GM21737 (cell line): Measurements from ENCODE around the gene IFITM10.
"Not testable (repeated sequence)": the region's sequence is repeated elsewhere in the genome, so short reads cannot be mapped to it uniquely, and the experiment has no call there.

ENCODE experiments used
- ATAC-seq: cut with Tn5 transposase; IDR thresholded peaks from one replicate; pipeline ENCODE4 v1.9.1; 2021; ENCODE audit warnings: mild to moderate bottlenecking, moderate library complexity; ENCODE audit not compliant: unreplicated experiment

IFITM10 gene

DNA sequence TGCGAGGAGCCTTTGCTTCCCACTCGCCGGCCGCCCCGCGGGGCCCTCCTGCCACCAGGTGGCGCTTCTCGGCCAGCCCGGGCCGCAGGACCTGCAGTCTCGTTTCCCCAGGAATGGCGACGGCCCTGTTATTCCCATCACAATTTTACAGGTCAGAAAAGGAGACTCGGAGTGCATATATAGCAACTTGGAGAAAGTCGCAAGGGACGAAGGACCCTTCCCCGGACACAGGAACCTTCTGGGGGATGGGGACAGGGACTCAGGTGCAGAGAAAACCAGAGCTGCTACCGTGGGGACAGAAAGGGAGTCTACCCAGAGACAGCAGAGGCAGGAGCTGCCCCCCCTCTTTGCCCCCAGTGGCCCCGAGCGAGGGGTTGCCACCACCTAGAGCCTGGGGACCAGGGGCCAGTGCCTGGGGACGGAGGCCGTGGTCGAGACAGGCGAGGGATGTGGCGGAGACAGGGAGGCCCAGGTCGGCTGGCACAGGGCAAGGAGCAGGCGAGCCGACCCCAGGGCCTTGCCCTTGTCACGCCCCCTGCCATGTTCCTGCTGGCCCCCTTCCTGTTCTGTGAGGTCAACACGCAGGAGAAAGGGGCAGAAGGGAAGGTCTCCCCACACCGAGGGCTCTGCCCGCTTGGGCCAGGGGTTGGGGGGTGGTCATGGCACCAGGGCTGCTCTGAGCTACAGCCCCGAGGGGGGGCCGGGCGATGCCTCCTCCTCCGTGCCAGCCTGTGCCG lies 56.9 kb downstream of the IFITM10 start:
- no peak for ATAC-seq

DNA sequence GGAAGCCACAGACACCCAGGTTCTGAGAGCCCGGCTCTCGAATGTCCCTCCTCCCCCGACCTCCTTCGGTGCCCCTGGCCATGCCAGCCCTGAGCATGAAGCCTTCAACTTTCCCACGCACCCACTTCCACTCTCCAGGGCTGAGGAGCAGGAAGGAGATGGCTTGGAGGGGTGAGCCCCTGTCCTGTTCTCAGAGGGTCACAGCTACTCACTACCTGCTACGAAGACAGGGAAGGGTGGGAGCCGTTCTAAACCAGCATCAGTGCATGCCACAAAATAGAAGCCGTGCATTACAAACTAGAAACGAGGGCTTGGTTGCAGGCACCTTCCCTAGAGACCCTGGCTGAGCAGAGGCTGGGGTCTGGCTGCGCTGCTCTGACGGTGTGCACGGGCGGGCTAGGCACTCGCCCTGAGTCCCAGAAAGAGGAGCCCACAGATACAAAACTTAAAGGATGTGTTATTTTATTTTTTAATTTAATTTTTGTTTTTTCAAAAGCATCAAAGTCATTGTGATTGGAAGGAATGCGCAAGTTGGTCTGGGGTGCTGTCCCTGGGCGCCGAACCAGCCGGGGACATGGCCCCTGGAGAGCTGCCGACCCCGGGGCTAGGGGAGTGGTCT lies 57.6 kb downstream of the IFITM10 start:
- ATAC-seq, result no peak

DNA sequence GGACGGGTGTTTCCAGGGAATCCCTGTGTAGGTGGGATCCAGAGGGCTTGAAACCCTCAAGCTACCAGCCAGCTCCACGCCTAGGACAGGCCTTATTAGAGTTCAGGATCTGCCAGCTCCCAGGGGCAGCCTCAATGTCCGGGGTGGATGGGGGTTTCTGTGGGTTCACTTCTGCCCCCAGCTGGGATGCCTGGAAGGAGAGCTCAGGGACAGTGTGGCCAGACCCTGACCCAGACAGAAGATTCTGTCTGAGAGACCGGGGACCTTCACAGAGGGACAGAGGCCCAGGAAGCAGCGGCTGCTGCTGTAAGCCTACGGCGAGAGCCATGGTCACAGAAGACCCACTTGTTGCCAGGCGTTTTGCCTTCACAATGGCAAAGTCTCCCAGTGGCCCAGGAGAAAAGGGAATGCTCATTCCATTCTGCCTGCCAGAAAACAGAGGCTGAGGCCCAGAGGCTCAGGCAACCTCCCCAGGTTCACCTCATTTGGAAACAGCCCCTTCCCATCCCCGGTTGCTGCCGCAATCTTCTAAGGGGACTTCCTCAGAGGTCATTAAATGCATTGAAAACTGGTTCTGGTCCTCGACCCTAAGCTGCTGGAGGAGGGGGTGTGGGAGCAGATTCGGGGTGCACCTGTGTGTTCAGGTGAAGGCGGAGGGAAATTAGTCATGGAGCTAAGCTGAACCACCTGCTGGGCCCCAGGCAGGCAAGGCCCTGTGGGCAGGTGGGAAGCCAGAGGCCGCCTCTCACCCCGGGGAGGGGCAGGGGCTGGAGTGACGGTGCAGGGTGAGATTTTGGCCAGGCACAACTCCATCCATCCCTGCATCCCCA lies 58.3 kb downstream of the IFITM10 start:
- ATAC-seq, result no peak

DNA sequence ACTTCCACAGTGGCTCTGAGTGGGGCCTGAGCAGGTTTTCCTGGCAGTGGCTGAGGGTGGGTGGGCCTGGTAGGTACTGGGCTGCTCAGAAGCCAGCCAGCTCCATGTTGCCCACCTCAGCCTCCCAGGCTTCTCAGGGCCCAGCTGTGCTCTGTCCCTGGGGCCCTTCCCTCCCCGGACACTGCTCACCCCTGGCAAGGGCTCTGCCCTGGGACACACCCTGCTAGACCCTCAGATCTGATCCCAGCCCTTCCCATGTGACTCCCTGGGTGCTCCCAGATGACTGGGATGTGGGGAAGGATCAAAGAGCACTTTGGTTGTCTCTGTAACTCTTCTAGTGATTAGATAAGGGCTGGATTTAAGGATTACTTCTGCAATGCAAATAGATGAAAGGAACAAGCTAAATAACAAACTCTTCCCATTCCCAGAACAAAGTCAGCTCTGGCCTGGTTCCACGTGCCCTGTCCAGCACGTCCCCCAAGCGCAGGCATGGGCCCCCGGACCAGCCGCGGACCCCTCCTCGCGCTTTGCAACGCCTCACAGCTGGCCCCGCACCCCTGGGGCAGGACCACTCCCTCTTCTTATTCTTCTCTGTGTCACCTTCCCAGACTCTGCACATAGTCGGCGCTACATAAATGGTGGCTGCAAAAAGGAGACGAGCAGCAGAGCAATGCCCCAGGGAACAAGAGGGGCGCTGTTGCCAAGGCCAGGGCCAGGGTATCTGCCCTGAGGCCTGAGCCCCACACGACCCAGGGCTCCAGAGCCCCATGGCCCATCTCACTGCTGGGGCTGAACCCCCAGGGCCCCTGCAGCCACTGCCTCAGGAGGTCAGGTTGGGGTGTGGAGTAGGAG lies 59.1 kb downstream of the IFITM10 start:
- ATAC-seq, result no peak

DNA sequence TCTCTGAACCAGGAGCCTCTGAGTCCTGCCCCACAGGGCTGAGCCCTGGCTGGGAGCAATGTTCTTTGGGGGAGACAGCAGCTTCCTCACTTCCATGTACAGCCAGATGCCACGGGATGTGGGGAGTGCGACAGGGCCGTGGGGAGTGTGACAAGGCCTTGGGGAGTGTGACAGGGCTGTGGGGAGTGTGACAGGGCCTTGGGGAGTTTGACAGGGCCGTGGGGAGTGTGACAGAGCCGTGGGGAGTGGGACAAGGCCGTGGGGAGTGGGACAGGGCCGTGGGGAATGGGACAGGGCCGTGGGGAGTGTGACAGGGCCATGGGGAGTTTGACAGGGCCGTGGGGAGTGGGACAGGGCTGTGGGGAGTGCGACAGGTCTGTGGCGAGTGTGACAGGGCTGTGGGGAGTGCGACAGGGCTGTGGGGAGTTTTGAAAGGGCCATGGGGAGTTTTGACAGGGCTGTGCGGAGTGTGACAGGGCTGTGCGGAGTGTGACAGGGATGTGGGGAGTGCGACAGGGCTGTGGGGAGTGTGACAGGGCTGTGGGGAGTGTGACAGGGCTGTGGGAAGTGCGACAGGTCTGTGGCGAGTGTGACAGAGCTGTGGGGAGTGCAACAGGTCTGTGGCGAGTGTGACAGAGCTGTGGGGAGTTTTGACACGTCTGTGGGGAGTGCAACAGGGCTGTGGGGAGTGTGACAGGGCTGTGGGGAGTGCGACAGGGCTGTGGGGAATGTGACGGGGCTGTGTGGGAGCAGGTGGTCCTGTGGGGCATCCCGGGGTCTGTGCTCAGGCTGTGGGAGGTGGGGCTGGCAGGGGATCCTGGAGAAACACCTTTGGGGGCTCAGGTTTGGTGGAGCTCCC lies 60.0 kb downstream of the IFITM10 start:
- ATAC-seq, result no peak

DNA sequence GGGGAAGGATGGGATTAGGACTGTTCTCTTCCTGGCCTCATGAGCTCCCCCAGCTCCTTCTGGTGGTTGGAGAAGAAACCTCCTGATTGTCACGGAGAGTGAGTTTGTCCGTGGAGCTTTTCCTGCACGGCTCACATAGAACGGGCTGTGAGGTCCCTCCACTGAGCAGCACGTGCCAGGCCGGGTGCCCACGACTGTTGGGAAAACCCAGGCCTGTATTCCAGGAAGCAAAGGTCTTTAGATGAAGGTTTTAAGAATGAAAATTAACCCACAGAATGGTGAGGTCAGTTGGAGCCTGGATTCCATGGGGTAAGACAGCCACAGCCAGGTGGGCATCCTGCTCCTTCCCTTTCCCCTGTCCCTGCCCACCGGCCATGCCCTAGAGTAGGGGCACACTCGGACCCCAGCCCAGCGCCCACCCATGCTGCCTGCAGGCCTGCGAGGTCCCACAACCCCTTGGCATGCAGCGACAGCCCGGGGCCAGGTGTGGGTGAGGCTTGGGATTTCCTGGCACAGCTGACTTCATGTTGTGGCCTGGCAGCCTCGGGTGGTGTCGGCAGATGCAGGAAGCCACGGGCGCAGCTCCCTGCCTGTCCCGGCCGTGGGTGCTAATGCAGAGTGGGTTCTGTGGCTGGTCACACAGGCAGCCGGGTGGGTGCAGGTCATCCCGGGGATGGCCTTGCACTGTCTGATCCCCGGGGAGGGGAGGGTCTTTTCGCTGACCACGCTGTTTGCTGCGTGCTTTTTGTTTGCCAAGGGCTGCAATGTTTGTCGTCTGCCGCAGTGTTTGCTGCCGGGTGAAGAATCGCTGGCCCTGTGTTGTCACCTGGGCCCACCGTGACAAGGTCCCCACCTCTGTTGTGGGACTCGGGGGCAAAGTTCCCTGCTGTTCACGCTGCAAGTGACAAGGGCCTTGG lies 60.9 kb downstream of the IFITM10 start:
- ATAC-seq, result not testable (repeated sequence)

DNA sequence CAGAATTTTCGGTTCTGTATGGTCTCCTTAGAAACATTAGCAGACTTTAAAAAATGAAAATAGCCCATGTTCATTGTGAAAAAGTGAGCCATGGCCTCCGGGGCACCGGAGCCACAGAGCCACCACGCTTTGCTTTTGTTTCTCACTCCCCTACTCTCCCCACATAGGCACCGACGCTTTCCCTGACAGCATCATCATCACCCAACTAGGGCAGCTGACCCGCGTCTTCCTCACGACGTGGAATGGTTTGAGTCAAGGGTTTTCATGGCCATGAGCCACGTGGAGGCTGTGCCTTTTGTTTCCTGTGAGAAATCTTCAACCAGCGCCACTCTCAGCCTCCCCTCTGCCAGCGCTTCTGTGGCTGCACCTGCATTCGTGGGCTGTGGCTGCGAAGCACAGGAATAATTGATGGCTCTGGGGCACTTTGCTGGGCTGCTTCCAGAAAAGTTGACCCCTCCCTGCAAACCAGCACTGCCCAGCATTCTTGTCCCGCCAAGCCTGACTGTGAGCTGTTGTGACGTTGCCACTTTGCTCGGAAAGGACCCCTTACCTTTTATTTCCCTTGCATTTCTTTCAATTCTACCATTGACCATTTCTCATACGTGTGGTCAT lies 62.0 kb downstream of the IFITM10 start:
- ATAC-seq, result not testable (repeated sequence)

DNA sequence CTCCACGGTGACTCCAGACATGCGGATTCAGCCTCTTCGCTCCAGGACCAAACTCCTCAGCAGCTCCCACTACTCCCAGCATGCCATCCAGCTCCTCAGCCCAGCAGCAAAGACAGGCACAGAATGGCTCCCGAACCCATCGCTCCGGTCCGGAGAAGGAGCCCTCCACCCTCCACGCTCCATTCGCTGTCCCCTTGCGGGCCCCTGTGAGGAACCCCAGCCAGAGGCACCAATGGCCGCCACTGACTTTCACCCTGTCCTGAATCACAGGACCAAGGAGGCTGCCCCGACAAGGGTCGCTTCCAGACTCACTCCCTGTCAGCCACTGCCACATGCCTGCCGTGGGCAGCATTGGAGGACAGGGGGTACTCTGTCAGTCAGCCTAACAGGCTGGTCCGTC lies 64.2 kb downstream of the IFITM10 start:
- not testable (repeated sequence) for ATAC-seq

DNA sequence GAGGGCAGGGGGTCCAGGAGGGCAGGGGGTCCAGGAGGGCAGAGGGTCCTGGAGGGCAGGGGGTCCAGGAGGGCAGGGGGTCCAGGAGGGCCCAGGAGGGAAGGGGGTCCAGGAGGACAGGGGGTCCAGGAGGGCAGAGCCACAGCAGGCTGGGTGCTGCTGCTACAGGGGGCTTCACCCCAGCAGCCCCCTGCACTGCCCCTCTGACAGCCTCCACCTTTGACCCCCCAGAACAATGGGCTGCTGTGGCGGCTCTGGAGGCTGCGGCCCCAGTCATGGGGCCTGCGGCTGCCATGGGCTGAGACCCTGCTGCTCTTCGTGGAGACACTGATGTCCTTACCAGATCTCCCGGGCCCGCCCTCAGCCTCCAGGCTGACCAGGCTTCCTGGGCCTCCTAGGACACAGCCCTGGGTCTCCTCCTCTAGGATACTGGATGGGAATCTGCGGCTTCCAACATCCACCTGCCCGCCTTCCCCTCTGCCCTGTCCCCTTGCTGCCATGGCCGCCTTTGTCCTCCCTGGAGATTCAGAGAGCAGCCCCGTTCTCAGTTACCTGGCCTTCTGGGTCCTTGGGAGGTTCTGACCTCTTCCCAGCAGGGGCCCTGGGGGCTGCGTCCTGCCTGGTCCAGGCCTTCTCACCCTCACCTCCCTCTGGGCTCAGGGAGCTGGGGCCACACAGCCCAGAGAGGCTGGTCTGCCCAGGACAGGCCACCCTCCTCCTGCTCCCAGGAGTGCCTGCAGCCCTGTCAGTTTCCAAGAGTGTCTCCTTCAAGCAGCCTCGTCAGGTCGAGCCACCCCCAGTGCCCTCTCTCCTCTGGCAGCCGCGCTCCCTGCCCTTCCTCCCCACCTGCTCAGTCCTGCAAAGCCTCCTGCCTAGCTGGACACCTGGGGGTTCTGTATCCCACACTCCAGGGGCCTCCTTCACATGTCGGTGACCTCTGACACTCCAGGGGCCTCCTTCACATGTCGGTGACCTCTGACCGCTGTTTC lies 65.2 kb downstream of the IFITM10 start:
- ATAC-seq, result not testable (repeated sequence)

DNA sequence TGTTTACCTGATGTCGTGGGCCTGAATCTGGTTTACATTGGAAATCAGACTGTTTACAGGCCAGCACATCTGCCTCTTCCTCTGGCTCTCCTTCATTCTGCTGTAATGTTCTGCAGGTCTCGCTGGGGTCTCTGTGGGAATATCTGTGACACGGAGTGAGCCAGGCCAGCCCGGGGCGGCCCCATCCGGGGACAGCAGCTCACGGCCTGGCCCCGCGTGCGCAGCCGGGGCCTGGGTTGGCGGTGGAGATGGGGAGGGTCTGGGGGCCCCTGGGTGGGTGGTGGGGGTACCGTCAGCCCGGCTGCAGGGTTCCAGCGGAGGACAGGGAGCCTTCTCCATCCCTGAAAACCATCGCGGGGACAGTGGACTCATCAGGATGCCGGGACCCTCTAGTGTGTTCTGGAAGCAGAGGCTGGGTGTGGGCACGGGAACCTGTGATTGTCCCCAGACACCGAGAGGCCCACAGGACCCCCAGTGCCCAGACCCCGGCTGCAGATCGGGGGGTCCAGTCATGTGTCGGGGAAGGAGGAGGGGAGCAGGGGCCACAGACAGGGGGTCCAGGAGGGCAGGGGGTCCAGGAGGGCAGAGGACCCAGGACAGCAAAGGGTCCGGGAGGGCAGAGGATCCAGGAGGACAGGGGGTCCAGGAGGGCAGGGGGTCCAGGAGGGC lies 66.4 kb downstream of the IFITM10 start:
- not testable (repeated sequence) for ATAC-seq

DNA sequence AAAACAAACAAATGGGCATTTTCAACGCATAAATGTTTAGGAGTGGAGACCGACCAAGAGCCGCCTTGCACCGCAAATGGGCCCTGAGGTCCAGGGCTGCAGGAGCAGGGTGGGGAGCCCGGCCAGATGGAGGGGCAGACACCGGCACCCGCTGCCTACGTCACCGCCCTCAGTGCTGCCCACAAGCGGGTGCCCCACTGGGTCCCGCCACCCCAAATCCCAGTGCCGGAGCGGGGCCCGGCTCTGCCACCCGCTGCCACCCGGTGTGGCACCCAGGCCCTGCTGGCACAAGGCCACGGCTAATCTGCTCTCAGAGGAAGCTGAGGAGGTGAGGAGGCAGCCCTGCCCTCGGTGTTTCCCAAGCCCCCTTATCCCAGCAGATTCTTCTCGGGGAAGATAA lies 67.2 kb downstream of the IFITM10 start:
- ATAC-seq, result not testable (repeated sequence)
